Frontal cortex (tissue), 4 donors: ENCODE data around the gene TBC1D19. TPM values are rescaled to one million over a fixed set of nuclear protein-coding genes. Genes with fewer than 3 reads are reported as not detected.
"Not testable (repeated sequence)": the region's sequence is repeated elsewhere in the genome, so short reads cannot be mapped to it uniquely, and the experiment has no call there.

Source experiments
- DNase-seq, 2 donors: peaks; one replicate each; pipeline ENCODE4 v3.0.0; 2012; ENCODE audit warnings: low spot score in 2 of 2
- FAIRE-seq: peaks from 2 replicates; lab custom pipeline; 2012; peaks lifted over from hg19 to GRCh38; lab: Jason Lieb, UNC
- total RNA-seq: library from RNA; depleted of rRNA; stranded (reverse); fragments of >200 nt; gene quantifications from one replicate; pipeline ENCODE4 v1.2.3, GENCODE V29; 2014
- donor health status: control.
- donor health status: control.
- donor health status: control.

The TBC1D19 gene
- total RNA-seq, 1 donor from 2014 or later: 111 TPM

DNA sequence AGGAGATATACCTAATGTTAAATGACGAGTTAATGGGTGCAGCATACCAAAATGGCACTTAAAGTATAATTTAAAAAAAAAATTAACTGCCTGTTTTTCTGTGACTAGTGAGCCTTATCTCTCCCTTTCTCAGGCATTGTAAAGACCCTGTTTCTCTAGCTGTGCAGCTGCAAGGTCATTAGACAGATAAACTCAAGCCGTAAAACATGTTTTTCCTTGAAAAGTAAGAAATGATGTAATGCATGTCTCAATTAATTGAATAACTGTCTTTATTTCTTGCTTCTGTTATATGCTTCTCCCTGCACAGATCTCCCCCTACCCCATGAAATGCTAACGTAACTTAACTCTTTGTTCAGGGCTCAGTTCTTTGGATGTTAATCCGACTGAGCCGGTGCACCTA lies 10.5 kb downstream of the TBC1D19 start:
- FAIRE-seq (no peak), DNase-seq (no peak)

DNA sequence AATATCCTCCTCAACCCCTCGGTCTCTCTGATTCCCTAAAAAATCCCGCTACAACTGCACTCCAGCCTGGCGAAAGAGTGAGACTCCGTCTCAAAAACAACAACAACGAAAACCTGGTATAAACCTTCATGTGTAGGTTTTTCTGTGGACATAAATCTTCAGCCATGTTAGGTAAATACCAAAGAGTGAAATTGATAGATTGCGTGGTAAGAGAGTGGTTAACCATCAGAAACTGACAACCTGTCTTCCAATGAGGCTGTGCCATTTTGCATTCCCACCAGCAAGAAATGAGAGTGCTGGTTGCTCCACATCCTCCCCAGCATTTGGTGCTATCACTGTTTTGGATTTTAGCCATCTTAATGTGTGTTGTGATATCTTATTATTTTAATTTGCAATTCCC lies 10.9 kb downstream of the TBC1D19 start:
- no peak for FAIRE-seq
- no peak for DNase-seq

DNA sequence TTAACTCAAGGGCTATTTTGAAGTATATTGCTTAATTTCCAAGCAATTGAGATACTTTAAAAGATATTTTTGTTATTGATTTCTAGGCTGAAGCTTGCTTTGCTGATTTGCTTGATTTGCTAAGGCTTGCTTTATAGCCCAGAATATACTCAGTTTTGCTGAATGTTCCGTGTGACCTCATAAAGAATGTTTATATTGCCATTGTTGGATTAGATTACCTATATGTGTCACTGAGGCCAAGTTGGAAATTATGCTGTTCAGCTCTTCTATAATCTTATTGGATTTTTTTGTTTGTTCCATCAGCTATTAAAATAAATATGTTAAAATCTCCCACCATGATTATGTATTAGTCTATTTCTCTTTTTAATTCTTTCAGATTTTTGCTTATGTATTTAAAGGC lies 13.0 kb downstream of the TBC1D19 start:
- no peak for DNase-seq
- no peak for FAIRE-seq

DNA sequence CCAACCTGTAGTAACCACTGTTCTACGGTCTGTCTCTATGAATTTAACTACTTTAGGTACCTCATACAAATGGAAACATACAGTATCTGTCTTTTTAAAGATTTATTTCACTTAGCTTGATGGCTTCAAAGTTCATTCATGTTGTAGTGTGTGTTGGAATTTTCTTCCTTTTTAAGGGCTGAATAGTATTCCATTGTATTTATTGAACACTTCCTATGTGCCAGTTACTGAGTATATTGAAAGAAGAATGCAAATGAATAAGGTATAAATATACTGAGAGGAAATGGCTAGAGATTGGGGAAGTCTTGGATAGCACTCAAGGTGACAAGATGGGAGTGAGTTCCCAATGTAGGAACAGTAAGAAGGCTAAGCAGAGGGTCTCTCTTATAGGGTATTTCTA lies 17.3 kb downstream of the TBC1D19 start:
- FAIRE-seq (no peak), DNase-seq (no peak)

DNA sequence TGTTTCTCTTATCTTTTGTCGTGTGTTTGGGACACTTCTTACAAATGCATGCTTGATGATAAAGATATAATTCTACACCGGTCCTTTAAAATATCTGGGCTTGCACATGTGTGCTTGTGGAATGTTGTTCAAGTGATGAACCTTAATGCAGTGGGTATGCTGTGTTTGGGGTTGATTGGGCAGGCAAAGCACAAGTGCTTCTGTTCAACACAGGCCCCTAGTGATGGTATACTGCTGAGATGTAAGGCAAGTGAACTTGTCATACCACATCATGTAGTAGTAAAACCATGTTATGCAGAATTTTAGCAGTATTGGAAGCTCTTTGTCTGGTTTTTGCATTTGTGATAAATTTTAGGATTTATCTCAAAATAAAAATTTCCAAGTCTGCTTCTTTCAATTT lies 23.9 kb downstream of the TBC1D19 start:
- DNase-seq: no peak
- no peak for FAIRE-seq

DNA sequence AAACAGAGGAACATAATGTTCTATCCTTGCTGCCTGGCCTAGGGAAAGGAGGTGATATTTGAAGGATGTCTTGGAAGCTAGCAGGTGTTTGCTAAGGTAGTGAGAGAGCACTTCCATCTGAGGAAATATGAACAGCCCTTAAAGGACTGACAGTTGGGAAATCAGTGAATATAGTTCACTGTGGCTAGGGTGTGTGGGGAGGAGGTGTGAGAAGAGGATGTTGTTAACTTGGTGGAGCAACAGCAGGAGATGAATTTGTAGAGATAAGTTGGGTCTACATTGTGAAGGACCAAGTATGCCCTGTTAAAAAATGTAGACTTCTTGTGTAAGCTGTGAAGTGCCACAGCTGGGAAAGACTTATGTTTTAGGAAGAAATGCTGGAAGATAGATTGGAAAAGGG lies 25.5 kb downstream of the TBC1D19 start:
- FAIRE-seq: no peak
- no peak for DNase-seq

DNA sequence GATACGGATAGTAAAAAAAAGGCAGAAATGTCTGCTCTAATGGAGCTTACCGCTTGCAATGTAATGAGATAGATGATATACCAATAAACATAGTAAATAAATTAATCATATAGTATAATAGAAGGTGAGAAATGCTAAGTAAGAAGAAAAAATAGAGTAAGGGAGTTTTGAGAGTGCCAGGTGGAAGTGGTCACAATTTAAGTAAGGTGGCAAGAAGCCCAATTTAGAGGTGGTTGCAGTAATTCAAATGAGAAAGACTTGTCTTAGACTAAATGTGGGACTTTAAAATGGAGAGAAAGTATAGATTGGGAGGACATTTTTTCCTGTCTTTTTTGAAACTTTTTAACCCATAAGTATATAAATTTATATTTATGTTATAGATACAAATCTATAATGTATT lies 26.0 kb downstream of the TBC1D19 start:
- no peak for DNase-seq
- FAIRE-seq: no peak

DNA sequence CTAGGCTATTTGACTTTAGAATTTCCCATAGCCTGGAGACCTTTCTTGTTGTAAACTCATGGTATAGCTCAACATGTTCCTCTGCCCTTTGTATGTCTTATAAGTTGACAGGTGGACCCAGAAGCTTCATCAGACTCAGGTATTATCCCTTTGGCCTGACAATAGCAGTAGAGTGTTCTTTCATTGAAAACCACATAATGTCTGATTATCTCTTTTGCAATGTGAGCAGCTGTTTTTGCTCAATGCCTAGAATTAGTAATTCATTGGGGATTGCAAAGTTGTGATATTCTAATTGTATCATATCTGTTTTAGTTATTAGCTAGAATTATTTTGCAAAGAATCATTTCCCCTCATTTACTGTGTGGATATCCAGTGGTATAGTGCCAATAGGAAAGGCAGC lies 27.5 kb downstream of the TBC1D19 start:
- no peak for DNase-seq
- no peak for FAIRE-seq

DNA sequence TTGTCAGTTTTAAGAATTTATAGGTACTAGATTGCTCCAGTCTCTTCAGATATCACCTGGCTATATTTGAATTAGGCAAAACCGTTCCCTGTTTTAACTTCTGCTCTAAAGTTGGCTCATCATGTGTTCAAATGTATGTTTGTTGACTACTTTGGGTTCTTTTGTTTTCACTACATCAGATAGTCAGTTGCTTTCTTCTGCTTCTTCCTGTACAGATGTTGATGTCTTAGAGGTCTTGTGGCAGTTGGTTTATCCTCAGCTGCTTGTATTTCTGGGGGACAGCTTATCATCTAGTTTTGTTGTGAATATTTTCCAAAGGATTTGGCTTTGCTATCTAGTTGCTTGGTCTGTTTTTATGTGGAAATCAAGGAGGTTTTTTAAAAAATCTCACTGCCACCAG lies 28.0 kb downstream of the TBC1D19 start:
- no peak for DNase-seq
- no peak for FAIRE-seq

DNA sequence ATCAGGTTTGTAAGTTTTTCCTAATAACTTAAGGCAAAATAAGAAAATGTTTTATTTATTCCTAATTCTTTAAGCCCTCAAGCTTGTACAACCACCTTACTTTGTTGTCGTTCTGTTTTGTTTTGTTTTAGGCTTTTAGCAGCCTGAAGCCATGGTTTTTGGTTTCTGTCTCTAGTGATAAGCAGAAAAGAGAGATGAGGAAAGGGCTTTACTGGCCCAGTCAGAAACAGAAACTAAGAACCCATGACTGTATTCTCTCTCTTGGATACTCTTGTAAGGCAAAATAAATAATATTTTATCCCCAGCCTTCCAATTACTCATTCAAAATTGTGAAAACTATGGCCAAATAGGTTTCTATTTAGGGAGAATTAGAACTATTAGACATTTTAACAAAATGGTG lies 29.4 kb downstream of the TBC1D19 start:
- DNase-seq (no peak), FAIRE-seq (no peak)

DNA sequence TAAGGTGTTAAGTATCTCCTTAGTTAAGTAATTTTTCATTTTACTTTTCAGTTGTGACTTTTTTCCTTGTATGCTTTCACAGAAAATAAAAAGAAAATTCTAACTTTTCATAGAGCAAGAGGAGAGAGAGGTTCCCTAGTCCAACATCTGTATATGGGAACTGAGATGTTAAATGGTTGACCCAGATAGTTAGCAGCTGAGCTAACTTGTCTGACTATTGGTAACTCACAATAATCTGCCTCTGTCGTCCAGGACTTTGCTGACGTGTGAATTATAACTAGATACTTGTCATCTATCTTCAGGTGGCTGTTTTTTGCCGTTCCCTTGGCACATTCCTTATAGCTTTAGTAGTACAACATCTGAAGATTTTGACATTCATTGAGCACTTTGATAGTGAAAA lies 29.9 kb downstream of the TBC1D19 start:
- DNase-seq (no peak), FAIRE-seq (no peak)

DNA sequence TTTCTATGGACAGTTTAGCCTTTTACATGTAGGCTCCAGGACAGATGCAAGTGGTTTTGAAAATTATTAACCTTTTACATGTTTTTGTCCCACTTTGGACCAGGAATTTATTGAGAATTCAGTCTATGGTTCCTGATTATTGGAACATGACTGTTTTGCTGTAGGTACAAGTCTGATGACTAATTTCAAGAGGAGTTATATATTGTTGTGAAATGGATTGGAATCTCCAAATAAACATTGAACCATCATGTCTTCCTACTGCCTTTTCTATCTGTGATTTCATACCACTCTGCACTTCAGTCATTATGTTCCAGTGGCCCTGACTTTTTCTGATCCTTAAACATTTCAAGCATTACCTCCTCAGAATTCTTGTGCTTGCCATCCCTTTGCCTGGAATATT lies 35.9 kb downstream of the TBC1D19 start:
- DNase-seq (no peak), FAIRE-seq (no peak)

DNA sequence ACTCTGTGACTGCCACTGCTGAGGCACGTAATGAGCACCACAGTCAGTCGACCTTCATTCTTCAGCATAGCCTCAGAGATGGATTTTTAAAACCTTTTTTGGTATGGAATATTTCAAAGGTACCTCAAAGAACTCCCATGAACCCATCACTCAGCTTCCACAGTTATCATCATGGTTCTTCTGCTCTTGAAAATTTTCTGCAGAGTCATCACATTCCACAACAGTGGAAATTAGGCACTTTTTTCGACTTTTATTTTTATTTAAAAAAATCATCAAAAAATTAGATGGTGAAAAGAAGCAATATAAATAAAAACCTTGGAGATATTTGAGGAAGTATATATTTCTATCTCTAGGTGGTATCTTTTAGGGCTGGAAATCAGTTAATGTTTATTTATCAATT lies 37.5 kb downstream of the TBC1D19 start:
- no peak for FAIRE-seq
- DNase-seq: no peak

DNA sequence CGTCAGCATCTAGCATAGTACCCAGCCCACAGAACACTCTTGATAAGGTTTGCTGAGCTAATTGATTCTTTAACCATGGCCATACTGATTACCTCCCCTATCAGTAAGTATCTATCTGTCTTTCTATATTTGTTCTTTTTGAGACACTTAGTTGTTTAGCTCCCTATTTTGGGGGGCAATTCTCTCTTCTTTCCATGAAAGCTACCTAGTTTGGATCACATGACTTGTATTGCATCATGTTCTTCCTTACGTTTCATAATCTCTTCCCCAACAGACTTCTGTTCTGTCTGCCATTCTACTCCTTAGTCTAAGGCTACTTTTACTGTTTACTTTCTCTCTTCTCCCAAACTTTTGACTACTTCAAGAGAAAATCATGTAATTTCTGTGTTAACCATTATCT lies 39.0 kb downstream of the TBC1D19 start:
- no peak for FAIRE-seq

DNA sequence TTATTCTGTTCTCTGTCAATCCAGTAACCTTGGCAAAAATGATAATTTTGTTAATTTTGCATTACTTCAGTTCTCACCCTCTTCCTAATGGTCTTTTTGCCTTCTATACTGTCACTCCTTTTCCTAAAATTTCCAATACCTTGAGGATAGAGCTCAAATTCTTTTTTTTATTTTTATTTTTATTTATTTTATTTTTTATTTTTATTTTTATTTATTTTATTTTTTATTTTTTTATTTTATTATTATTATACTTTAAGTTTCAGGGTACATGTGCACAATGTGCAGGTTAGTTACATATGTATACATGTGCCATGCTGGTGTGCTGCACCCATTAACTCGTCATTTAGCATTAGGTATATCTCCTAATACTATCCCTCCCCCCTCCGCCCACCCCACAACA lies 42.8 kb downstream of the TBC1D19 start:
- DNase-seq: not testable (repeated sequence)
- peak; percentile 45 for FAIRE-seq

More for the DNA sequence above, 39.0 kb downstream of the TBC1D19 start:
- no peak for DNase-seq

DNA sequence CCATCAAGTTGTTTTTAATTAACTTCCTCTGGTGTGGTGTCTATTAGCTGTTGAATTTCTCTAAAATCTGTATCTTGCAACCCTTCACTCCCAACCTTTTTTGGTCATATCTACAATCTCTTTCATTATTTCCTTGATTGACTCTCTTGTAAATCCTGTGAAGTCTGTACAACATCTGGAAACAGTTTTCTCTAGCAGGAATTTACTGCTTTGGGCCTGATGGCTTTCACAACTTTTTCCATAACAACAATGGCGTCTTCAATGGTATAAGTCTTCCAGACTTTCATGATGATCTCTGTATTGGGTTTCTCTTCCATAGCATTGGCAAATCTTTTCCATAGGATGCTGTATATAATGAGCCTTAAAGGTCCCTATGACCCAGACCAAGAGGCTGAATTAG lies 49.0 kb downstream of the TBC1D19 start:
- no peak for FAIRE-seq
- DNase-seq: no peak

DNA sequence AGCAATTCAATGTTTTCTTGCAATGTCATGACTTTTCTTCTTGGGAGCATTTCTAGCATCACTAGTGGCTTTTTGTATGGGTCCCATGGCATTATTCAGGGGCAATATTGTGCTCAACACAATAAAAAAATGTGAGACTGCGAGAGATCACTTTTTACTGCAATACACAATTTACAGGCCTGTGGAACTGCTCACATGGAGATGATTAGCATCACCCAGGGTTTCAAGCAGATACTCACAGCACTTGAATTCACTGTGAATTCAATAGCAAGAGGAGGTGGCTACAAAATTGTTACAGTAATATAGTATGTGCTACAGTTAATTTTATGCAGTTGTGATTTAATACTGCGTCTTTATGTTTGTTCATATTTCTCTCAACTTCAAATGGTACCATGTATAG lies 50.4 kb downstream of the TBC1D19 start:
- DNase-seq: no peak
- FAIRE-seq: no peak

DNA sequence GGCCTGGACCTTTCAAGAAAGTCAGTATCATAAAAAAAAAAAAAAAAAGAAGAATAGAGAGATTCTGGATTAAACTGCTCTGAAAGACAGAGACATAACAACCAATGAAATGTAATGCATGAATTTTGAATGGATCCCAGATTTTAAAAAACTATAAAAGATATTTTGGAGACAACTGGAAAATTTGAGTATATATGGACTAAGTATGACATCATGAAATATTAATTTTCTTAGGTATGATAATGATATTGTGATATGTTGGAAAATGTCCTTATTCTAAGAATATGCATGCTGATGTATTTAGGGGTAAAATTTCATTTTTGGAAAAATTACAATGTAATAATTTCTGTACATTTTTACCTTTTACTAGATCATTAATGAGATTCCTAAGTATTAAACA lies 52.6 kb downstream of the TBC1D19 start:
- FAIRE-seq: peak; percentile 65

DNA sequence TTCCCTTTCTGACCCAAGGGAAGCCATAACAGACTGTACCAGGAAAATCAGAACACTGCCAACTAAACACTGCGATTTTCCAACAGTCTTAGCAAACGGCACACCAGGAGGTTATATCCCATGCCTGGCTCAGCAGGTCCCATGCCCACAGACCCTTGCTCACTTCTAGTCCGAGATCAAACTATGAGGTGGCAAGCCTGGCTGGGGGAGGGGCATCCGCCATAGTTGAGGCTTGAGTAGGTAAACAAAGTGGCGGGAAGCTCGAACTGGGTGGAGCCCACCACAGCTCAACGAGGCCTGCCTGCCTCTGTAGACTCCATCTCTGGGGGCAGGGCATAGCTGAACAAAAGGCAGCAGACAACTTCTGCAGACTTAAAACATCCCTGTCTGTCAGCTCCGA lies 56.8 kb downstream of the TBC1D19 start:
- not testable (repeated sequence) for DNase-seq, FAIRE-seq

More for the DNA sequence above, 52.6 kb downstream of the TBC1D19 start:
- DNase-seq: no peak

DNA sequence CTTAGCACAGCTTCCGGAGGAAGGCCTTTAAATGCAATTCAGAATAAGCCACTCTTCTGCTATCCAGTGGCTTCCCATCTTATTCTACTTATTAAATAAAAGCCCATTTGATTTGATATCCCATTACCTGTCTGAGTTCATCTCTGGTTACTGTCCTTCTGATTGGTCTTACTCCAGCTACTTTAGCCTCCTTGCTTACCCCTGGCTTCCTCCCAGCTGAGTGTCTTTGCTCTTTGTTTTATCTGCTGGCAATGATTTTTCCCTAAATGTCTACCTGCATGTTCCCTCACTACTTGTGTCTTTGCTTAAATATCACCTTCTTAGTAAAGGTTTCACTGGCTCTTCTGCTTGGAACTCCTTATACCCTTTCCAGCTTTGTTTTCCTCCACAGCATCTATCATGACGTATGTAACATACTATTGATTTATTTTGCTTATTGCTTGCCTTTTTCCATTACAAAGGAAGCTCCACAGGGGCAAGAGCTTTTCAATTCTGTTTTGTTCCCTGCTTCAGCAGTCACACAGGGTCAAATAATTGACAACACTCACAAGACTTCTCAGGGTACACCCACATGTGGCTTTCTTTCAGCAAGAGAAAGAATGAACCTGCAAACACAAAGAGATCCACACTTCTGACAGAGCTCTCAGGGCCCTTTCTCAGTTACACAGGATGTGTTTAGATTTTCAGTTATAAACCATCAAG lies 63.8 kb downstream of the TBC1D19 start:
- no peak for FAIRE-seq

DNA sequence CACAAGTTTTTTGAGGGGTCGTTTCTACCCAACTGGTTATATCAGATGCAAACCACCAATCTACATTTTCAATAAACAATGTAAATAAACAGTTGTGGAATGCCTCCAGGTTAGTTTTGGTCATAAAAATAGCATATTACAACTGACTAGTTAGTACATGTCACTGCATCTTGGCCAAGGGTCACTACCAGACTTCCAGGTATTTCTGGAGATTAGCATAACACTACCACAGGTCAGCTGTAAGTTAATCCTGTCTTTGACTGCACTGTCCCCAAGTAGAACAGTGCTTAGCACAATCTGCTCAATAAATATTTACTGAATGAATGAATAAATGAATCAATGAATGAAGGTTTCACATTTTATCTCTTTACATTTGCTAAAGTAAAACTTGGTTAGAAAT lies 64.4 kb downstream of the TBC1D19 start:
- FAIRE-seq (no peak), DNase-seq (no peak)

More for the DNA sequence above, 63.8 kb downstream of the TBC1D19 start:
- no peak for DNase-seq

DNA sequence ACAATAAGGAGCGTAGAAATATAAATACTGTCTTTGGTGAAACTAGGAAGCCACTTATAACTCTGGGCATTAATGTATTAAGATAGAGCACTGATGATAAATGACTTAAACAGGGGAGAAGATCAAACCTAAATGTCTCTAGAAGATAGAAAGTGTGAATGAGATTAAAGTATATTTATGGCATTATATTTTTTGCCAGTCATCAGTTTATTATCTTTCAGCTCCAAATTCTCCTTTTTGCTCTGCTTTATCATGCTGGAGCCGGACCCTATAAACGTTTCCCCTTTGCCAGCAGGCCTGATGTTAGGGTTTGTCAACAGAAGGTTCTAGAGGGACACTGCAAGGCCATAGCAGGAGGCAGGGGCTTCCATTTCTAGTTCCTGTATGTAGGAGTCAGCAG lies 76.4 kb downstream of the TBC1D19 start:
- no peak for DNase-seq
- no peak for FAIRE-seq
